ENCODE results near the gene HECTD2.
"Not testable (repeated sequence)": the region's sequence is repeated elsewhere in the genome, so short reads cannot be mapped to it uniquely, and the experiment has no call there.

Gene HECTD2

DNA sequence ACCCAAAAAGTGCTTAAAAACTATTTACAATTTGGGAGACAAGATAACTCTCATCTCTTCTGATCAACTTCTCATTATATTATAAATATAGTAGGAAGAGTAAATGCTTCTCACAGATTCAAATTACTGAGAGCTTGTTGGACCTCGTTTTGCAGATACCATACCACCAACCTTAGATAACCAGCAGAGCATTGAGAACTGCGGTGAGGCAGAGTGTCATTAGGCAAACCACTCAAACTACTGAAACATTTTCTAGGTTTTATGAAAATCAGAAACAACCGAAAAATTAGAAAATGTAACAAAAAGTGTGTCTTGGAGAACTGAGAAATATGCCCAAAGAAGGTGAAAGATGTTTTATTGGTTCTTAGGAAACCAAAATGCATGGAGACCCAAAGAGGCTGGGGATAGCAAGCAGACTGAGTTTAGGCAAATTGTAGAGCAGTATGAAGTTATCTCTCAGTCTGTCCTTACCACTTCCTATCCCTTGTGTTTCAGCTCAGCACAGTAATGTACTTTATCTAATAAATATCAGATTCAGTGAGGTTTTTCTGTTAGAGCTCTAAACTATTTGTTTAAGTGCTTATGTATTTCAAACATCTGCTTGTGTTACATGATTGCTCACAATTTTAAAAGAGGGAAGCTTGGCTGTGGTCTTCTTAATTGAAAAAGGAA, 77.9 kb downstream of the HECTD2 start:
- DNase-seq, result no peak

- DNase-seq, result peak; percentile 60
Measured at GRCh38 chr10:91493313-91493712, 83.2 kb downstream of the HECTD2 start.

DNA sequence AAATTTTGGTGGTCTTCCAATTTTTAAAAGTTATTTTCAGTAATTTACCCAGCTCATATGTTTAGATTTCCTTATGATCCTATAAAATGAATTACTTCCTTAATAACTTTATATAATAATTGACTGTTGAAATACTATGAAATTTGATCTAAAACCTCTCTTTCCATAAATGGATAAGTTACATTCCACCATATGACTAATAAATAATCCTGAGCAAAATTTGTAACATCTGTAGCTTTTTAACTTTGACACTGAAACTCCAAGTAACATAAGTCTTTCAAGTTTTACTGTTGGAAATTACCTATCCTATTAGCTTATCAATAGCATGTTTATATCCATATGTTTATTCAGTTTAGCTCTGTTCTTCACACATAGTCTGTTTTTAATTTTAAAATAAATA, 85.3 kb downstream of the HECTD2 start:
- peak; percentile 36 for DNase-seq

- DNase-seq, result no peak
Measured at GRCh38 chr10:91496016-91496415, 85.9 kb downstream of the HECTD2 start.

DNA sequence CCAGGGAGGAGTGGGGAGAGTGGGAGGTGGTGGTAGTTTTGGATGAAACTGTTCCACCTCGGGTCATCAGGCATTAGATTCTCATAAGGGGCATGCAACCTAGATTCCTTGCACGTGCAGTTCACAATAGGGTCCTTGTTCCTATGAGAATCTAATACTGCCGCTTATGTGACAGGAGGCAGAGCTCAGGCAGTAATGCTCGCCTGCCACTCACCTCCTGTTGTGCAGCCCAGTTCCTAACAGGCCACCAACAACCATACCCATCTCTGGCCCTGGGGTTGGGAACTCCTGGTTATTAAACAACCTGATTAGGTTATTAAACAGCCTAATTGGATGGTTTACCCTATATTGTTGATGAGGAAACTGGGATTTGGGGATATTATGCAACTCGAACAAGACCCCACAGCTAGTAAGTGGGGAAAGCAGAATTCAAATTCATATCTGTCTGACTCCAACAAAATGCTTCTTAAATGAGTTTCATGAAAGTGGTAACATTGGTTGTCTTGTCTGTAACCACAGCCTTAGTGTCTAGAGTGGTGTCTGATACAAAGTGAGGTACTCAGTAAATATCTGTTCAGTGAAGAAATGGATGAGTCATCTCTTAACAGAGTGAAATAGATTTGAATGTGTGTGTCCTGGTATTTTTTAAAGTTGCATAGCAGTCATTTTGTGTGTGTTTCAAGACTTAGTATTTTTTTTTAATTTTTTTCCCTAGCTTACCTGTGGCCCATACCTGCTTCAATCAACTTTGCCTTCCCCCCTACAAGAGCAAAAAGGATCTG, 101.6 kb downstream of the HECTD2 start:
- DNase-seq, result peak; percentile 95

DNA sequence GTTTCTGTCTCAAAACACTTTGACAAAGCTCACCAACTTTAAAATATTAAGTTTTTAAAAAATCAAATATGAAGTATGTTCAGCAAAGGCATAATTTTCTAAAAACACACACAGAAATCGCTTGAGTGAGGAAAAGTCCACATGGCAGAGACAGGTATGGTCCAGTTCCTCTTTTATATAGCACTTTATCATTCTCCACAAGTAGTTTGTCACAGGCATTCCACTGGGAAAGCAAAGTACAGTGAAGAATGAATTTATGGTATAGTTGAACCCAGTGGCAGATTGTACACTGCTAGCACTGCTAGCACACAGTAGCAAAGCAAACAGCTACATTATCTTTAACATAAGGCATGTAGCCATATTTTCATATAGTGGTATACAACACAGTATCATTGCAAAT, 102.3 kb downstream of the HECTD2 start:
- DNase-seq, result no peak

DNA sequence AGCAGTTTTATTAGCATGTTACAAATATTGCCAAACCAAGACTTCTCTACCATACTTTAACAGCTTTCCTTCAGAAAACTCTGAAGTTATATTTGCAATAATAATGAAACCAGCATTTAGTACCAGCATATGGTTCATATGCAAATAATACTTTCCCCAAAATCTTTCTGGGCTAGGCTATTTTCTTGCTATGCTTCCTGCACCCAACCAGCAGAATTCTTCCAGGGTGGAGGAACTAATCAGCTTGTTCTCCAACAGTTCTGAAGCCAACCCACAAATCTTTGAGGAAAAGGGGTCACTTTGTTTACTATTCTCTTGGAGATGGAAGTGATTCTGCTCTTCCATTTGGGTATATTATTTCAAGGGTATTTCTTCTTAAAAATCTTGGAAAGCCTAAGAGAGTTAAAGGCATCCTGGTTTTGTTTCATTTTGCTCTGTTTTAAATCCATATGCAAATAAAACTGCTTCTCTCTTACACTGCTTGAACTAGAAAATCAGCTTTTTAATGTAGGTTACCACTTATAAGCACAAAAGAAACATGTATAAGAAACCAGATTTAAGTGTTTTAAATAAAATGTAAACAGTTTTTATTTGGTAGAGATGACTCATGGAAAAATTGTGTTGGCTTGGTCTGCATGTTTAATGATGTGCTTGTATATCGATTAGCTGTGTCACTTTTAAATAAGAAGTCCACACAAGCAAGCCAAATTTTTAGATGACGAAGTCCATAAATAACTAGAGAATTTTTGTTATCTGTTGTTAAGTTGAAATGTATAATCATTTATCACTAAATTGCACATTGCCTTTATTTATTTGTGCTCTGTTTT, 103.7 kb downstream of the HECTD2 start:
- no peak for DNase-seq

- DNase-seq, result peak; percentile 93
Measured at GRCh38 chr10:91514787-91515186, 104.6 kb downstream of the HECTD2 start.

- DNase-seq, result no peak
Measured at GRCh38 chr10:91517394-91517793, 107.2 kb downstream of the HECTD2 start.

DNA sequence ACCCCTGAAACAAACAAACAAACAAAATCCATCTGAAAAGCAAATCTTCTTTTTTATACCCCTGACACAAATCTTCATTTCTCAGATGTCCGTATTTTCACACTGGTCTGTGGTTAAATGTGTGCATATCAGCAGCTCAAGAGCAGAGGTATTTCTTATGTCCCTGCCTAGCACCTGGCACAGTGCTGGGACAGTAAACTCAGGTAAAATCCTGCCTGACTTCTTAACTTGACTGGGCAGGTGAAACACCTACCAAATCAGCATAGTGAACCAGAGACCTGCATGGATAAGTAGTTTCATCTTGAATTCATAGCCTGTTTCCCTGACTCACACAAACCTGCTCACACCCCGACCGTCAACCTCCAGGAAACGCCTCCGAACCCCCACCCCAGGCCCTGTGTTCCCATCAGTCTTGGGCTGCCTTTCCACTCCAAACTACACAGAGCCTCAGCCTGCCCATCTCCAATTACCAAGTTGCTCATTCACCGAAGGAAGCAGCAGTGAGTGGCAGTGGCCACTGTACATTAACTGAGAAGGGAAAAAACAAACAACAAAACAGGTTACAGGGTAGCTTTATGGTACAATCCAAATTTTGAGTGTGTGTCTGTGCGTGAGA, 109.9 kb downstream of the HECTD2 start:
- no peak for DNase-seq

DNA sequence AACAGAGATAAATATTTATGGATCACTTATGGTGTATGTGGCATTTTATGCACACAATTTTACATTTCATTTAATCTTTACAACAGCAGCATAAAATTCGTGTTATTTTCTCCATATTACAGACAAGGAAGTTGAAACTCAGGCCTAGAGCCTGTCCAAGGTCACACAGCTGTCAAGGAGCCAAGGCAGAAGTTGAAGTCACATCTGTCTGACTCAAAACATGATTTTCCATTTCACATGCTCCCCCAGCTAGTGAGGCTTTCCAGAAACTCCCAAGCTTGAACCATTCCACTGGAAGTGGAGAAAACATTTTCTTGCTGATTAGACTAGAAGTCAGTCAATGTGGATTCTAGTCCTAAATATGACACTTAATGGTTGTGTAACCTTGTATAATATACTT, 110.5 kb downstream of the HECTD2 start:
- DNase-seq, result no peak

GRCh38 chr10:91521439-91521838, 111.3 kb downstream of the HECTD2 start:
- no peak for DNase-seq

DNA sequence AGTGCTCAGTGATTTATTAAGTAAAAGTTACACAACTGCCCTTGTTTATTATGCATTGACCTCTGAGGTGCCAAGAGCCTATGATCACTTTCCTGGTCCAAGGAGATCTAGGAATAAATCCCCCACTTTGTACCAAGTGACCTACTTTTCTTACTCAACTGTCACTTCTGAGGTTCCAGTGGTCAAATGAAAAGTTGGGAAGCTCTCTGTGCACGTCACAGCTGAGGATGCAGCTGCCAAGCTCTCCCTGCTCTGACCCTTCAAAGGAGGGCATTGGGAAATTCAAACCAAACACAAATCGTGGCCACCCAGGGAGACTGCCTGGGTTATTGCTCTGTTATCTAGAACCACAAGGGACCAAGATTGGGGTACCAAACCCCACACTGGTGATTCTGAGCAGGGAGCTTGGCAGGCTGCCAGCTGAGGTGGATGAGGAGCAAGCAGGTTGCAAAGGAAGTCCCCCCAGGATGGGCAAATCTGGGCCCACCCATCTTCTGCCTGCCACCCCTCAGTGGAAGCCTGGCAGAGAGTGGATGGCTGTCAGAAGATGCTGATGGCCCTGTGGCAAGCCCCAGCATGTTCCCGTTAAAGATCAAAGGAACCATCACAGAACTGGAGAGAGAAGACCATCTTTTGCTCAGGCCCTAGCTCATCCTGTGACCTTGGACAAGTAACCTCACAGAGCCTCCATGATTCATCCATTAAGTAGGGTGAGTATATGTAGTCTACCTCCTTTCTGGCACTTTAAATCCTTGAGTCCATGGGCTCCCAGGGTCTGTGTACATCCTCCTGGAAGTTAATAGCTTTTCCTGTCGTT, 116.0 kb downstream of the HECTD2 start:
- DNase-seq, result no peak

DNA sequence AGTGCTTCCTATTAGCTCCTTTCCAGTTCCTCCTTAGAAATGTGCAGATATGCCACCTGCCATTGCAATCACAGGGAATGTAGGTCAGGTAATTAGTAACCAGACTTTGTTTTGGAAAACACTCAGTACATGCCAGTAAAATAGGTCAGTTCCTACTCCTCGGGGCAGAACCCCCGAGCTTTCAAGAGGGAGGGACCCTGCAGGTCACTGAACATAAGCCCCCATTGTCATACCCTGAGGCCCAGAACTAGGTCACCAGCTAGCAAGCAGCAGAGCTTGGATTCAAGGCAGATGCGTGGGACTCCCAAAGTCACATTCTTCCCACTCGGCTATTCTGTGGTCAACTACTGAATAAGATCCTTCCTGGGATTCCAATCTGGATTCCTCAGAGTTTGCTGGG, 117.9 kb downstream of the HECTD2 start:
- DNase-seq, result no peak

DNA sequence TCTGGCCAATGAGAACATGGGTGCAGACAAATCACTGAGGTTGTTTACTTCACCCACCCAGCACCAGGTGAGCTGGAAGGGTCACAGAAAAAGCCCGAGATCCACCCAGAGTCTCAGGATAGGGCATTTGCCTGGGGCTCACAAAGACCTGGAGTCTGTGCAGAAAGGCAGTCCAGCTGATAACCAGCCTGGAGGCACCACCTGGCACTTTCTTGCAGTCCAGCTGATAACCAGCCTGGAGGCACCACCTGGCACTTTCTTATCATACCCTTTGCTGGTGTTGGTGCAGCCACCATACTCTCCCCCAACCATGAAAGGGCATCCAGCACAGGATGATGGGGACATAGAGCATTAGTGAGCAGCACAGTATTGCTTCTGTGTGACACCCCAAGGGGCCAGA, 118.6 kb downstream of the HECTD2 start:
- DNase-seq, result no peak

DNA sequence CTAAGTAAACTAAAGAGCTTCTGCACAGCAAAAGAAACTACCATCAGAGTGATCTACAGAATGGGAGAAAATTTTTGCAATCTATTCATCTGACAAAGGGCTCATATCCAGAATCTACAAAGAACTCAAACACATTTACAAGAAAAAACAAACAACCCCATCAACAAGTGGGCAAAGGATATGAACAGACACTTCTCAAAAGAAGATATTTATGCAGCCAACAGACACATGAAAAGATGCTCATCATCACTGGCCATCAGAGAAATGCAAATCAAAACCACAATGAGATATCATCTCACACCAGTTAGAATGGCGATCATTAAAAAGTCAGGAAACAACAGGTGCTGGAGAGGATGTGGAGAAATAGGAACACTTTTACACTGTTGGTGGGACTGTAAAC, 124.6 kb downstream of the HECTD2 start:
- not testable (repeated sequence) for DNase-seq

DNA sequence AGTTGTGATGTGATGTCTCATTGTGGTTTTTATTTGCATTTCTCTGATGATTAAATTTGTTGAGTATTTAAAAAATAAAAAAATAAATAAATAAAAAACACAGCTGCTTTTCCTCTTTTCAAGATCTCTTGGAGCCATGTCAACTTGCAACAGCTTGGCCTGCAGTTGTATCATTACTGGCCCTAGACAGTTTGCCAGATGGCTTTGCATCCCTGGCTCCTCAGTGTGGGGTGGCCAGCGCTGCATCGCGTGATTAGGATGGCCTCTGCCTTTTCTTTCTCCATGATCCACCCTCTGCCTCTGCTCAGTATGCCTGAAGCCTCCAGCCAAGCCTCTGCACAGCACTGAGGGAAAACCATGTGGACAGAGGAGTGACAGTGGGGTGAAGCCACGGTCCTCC, 126.0 kb downstream of the HECTD2 start:
- DNase-seq, result no peak

GRCh38 chr10:91536733-91537132, 126.6 kb downstream of the HECTD2 start:
- DNase-seq, result no peak

GRCh38 chr10:91537614-91538383, 127.7 kb downstream of the HECTD2 start:
- DNase-seq, result no peak

DNA sequence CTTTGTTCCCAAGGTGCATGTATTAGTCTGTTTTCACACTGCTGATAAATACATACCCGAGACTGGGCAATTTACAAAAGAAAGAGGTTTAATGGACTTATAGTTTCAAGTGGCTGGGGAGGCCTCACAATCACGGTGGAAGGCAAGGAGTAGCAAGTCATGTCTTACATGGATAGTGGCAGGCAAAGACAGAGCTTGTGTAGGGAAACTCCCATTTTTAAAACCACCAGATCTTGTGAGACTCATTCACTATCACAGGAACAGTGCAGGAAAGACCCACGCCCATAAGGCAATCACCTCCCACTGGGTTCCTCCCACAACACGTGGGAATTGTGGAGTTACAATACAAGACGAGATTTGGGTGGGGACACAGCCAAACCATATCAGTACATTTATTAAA, 129.8 kb downstream of the HECTD2 start:
- DNase-seq, result no peak

DNA sequence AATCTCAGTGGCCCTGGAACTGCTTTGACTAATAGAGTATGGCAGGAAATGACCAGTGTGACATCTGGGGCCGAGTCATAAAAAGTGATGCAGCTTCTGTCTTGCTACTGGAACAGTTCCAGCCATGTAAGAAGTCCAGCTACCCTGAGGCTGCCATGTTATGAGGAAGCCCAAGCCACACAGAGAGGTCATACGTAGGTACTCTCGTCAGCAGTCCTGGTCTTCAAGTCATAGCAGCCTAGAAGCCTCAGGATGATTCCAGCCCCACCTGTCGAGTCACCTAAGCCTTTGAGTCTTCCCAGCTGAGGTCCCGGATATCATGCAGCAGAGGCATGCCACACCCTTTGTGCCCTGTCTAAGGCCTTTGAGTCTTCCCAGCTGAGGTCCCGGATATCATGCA, 130.6 kb downstream of the HECTD2 start:
- DNase-seq, result peak; percentile 62

GRCh38 chr10:91541481-91541880, 131.3 kb downstream of the HECTD2 start:
- peak; percentile 79 for DNase-seq

Data from fibroblast of skin of right biceps (primary cell).